ENCODE data around the gene ZNF672.

The ZNF672 gene

GRCh38 chr1:248894837-248895236 is 56.8 kb downstream of the ZNF672 start:
- H3K36me3 ChIP-seq (ENCODE audit: insufficient read depth, low read length): no peaks in the 10 kb centered on the region
- H3K27me3 ChIP-seq (ENCODE audit: insufficient read depth, low read length): no peaks in the 10 kb centered on the region
- no peaks in the 10 kb centered on the region for H3K9me3 ChIP-seq (ENCODE audit: insufficient read depth, low read depth, low read length)
- no peak overlapping the region for H3K9ac ChIP-seq (ENCODE audit: low read depth, low read length)
- H3K27ac ChIP-seq (ENCODE audit: low read depth, low read length): no peak overlapping the region
- H3K4me3 ChIP-seq (ENCODE audit: low read length): no peak overlapping the region
- H3K4me1 ChIP-seq (ENCODE audit: insufficient read depth, low read length): 0 out of 2 replicates have a peak, but pooled peaks cover 13% of the 10 kb centered on the region

- H3K9me3 ChIP-seq (ENCODE audit: insufficient read depth, low read depth, low read length): no peaks in the 10 kb centered on the region
- H3K27ac ChIP-seq (ENCODE audit: low read depth, low read length): no peak overlapping the region
- WGBS: 77% methylated on average over 9 of the region's 9 CpGs
- H3K27me3 ChIP-seq (ENCODE audit: insufficient read depth, low read length): peaks cover 5% of the 10 kb centered on the region; the same call in 1 of the 2 replicates
- no peak overlapping the region for H3K4me3 ChIP-seq (ENCODE audit: low read length)
- H3K36me3 ChIP-seq (ENCODE audit: insufficient read depth, low read length): no peaks in the 10 kb centered on the region
- 0 out of 2 replicates have a peak, but pooled peaks cover 13% of the 10 kb centered on the region for H3K4me1 ChIP-seq (ENCODE audit: insufficient read depth, low read length)
- H3K9ac ChIP-seq (ENCODE audit: low read depth, low read length): peak overlapping the region; percentile 40; the same call in 1 of the 2 replicates
Measured at GRCh38 chr1:248897412-248898337, 59.7 kb downstream of the ZNF672 start.
